VCaP (cell line): Measurements from ENCODE around the gene RNASEL.
A peak's percentile ranks its signal among the peaks of the same experiment; 100 is the strongest.
"Not testable (repeated sequence)": the region's sequence is repeated elsewhere in the genome, so short reads cannot be mapped to it uniquely, and the experiment has no call there.

Source experiments
- H3K27ac ChIP-seq: fragments of 450-650 bp; 2 replicates; pipeline ENCODE4 v1.5.1; 2017
- TF ChIP-seq, protein P1 (sequence below): fragments of 450-650 bp; conservative IDR thresholded peaks from 2 replicates; pipeline ENCODE4 v1.5.1; 2017; ENCODE audit warnings: mild to moderate bottlenecking, moderate library complexity

Gene RNASEL, protein sequence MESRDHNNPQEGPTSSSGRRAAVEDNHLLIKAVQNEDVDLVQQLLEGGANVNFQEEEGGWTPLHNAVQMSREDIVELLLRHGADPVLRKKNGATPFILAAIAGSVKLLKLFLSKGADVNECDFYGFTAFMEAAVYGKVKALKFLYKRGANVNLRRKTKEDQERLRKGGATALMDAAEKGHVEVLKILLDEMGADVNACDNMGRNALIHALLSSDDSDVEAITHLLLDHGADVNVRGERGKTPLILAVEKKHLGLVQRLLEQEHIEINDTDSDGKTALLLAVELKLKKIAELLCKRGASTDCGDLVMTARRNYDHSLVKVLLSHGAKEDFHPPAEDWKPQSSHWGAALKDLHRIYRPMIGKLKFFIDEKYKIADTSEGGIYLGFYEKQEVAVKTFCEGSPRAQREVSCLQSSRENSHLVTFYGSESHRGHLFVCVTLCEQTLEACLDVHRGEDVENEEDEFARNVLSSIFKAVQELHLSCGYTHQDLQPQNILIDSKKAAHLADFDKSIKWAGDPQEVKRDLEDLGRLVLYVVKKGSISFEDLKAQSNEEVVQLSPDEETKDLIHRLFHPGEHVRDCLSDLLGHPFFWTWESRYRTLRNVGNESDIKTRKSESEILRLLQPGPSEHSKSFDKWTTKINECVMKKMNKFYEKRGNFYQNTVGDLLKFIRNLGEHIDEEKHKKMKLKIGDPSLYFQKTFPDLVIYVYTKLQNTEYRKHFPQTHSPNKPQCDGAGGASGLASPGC

GRCh38 chr1:182588500-182589396, at the start of gene RNASEL:
TSS of gene RNASEL (minus strand) at chr1:182589256. CDS start at chr1:182586806, 2,450 bp downstream.
- H3K27ac ChIP-seq = peak within 1 kb of the TSS; percentile 87

GRCh38 chr1:182637769-182638168, 48.7 kb upstream of the RNASEL start:
- no peak overlapping the region for H3K27ac ChIP-seq
- TF ChIP-seq, protein P1, sequence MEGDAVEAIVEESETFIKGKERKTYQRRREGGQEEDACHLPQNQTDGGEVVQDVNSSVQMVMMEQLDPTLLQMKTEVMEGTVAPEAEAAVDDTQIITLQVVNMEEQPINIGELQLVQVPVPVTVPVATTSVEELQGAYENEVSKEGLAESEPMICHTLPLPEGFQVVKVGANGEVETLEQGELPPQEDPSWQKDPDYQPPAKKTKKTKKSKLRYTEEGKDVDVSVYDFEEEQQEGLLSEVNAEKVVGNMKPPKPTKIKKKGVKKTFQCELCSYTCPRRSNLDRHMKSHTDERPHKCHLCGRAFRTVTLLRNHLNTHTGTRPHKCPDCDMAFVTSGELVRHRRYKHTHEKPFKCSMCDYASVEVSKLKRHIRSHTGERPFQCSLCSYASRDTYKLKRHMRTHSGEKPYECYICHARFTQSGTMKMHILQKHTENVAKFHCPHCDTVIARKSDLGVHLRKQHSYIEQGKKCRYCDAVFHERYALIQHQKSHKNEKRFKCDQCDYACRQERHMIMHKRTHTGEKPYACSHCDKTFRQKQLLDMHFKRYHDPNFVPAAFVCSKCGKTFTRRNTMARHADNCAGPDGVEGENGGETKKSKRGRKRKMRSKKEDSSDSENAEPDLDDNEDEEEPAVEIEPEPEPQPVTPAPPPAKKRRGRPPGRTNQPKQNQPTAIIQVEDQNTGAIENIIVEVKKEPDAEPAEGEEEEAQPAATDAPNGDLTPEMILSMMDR = no peak

More at GRCh38 chr1:182588500-182589396, at the start of gene RNASEL:
- TF ChIP-seq, protein P1 = no peak

DNA sequence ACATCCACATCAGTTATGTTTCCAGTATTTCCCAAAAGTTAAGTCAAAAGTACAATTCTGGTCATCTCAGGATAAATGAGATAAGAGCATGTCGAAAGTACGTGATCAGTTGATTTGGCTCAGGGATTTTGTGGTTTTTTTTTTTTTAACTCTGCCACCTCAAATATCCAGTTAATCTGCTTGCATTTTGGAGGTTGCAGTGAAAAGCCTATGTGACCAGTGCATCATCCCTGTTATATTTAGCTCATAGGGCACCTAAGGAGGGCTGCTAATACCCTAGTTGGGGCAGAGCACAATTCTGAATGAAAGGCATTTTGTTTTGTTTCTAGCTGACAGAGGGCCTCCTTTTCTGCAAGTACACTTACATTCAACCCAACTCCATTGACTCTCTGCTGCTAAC, 46.8 kb upstream of the RNASEL start:
- TF ChIP-seq, protein P1 = no peak
- H3K27ac ChIP-seq = no peak overlapping the region

DNA sequence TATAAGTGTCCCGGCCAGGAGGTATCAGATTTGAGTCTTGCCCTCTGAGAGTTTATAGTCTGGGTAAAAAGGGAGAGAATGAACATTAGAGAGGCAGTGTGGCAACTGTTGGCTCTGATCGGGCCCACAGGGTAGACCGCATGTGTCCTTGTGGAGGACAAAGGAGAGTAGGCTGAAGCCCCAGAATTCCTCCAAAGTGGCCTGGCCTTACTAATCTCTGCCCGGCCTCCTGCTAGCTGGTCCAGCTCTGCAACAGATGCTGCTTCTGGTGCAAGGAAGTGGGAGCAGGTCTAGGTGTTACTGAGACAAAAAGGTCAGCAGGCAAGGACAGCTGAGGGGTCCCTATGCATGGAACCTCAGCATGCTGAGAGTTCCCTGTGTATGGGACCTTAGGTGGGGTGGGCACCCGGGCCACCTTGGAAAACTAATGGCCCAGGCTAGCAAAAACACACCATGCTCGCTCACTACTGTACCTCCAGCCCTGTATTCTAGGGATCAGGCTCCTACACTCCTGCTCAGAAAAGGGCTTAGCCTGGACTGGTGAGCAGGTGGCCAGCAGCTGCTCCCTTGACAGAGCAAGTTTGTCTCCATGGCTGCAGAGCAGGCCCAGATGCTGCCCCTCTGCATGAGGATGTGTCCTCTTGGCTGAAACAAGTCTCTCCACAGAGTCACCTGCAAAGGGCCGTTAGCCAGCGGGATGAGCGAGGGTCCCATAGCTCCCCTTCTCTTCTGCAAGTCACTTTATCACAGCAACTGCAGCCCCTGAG, 45.4 kb upstream of the RNASEL start:
- TF ChIP-seq, protein P1 = no peak
- H3K27ac ChIP-seq = no peak overlapping the region

- H3K27ac ChIP-seq = no peak overlapping the region
- TF ChIP-seq, protein P1 = no peak
Measured at GRCh38 chr1:182633657-182634281, 44.7 kb upstream of the RNASEL start.

GRCh38 chr1:182633031-182633430, 44.0 kb upstream of the RNASEL start:
- TF ChIP-seq, protein P1 = no peak
- no peak overlapping the region for H3K27ac ChIP-seq

DNA sequence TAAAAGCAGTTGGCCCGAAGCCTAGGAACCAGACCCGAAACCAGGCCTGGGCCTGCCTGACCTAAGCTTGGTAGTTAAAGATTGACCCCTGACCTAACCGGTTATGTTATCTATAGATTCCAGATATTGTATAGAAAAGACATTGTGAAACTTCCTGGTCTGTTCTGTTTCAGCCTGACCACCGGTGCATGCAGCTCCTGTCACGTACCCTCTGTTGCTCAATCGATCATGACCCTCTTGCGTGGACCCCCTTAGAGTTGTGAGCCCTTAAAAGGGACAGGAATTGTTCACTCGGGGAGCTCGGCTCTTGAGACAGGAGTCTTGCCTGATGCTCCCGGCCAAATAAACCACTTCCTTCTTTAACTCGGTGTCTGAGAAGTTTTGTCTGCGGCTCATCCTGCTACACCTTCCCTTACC, 43.4 kb upstream of the RNASEL start:
- H3K27ac ChIP-seq = not testable (repeated sequence)
